HFF-Myc (cell line): ENCODE results near the gene BTN3A1.

Experiments used
- DNase-seq: peaks from one replicate; pipeline ENCODE4 v3.0.0-alpha.2; 2011; ENCODE audit warnings: low read depth; ENCODE audit errors: extremely low read depth
- H3K4me3 ChIP-seq: replicated peaks from 2 replicates; pipeline ENCODE4 v1.5.1; 2011; ENCODE audit warnings: low read depth, mild to moderate bottlenecking, control low read depth, low read length
- CTCF ChIP-seq: IDR thresholded peaks from 2 replicates; pipeline ENCODE4 v1.5.1; 2012; ENCODE audit warnings: mild to moderate bottlenecking, low read depth, low read length, control low read depth; ENCODE audit errors: missing control alignments

BTN3A1 gene

GRCh38 chr6:26420688-26421171 is 18.7 kb downstream of the BTN3A1 start:
- TF ChIP-seq CTCF = peak; percentile 57
- no peak for DNase-seq
- H3K4me3 ChIP-seq = peak overlapping the region; percentile 87

- DNase-seq = peak; percentile 86
- peak overlapping the region; percentile 87 for H3K4me3 ChIP-seq
- no peak for TF ChIP-seq CTCF
These were observed 19.4 kb downstream of the BTN3A1 start for GRCh38 chr6:26421259-26422144.

- DNase-seq = no peak
- no peak for TF ChIP-seq CTCF
- peak overlapping the region; percentile 87 for H3K4me3 ChIP-seq
These were observed 20.3 kb downstream of the BTN3A1 start for GRCh38 chr6:26422329-26422728.

GRCh38 chr6:26426691-26427450 is 24.8 kb downstream of the BTN3A1 start:
- DNase-seq = no peak
- TF ChIP-seq CTCF = no peak
- H3K4me3 ChIP-seq = no peak overlapping the region

GRCh38 chr6:26427451-26427809 is 25.4 kb downstream of the BTN3A1 start:
- TF ChIP-seq CTCF = no peak
- DNase-seq = no peak

GRCh38 chr6:26428206-26428605 is 26.1 kb downstream of the BTN3A1 start:
- TF ChIP-seq CTCF = no peak
- H3K4me3 ChIP-seq = no peak overlapping the region
- DNase-seq = no peak

More at GRCh38 chr6:26427451-26427809, 25.4 kb downstream of the BTN3A1 start:
- H3K4me3 ChIP-seq = no peak overlapping the region
